Central memory CD8-positive, alpha-beta T cell (primary cell): Measurements from ENCODE around the gene RCN1.
"Not testable (repeated sequence)": the region's sequence is repeated elsewhere in the genome, so short reads cannot be mapped to it uniquely, and the experiment has no call there.

ENCODE experiments used
- ATAC-seq: fragments of 150-1000 bp; cut with Tn5 transposase; replicated peaks from 2 replicates; pipeline ENCODE4 v1.10.0; 2022; ENCODE audit warnings: mild to moderate bottlenecking, moderate FRiP score, moderate number of reproducible peaks; ENCODE audit not compliant: poor library complexity, severe bottlenecking; ENCODE audit errors: extremely low read depth
- DNase-seq, 2 donors: peaks; one replicate each; pipeline ENCODE4 v3.0.0; 2021; ENCODE audit warnings: low spot score in 2 of 2
- H3K27ac Mint-ChIP-seq: one replicate; pipeline ENCODE4 v1.8.0; 2022; ENCODE audit warnings: low read depth, mild to moderate bottlenecking, moderate library complexity, mixed read lengths
- H3K27me3 Mint-ChIP-seq: one replicate; pipeline ENCODE4 v1.8.0; 2022; ENCODE audit warnings: mixed read lengths
- H3K36me3 Mint-ChIP-seq: one replicate; pipeline ENCODE4 v1.8.0; 2022; ENCODE audit warnings: mild to moderate bottlenecking, moderate library complexity, mixed read lengths; ENCODE audit not compliant: insufficient read depth
- H3K4me1 Mint-ChIP-seq: one replicate; pipeline ENCODE4 v1.8.0; 2022; ENCODE audit warnings: mixed read lengths
- H3K4me3 Mint-ChIP-seq: one replicate; pipeline ENCODE4 v1.8.0; 2022; ENCODE audit warnings: mild to moderate bottlenecking, moderate library complexity, mixed read lengths
- H3K9me3 Mint-ChIP-seq: one replicate; pipeline ENCODE4 v1.8.0; 2022; ENCODE audit warnings: mixed read lengths

The RCN1 gene

GRCh38 chr11:32082346-32082986 lies 8.4 kb upstream of the RCN1 start:
- Mint-ChIP-seq H3K27ac (no peak overlapping the region), H3K9me3 (no peaks in the 10 kb centered on the region), H3K27me3 (peaks cover 10% of the 10 kb centered on the region), H3K4me3 (no peak overlapping the region), H3K4me1 (no peaks in the 10 kb centered on the region), H3K36me3 (no peaks in the 10 kb centered on the region)
- no peak for ATAC-seq
- no peak for DNase-seq

- no peak for ATAC-seq
- Mint-ChIP-seq H3K4me3 (no peak overlapping the region), H3K9me3 (no peaks in the 10 kb centered on the region), H3K4me1 (peaks cover 12% of the 10 kb centered on the region), H3K36me3 (peaks cover 8% of the 10 kb centered on the region), H3K27ac (no peak overlapping the region), H3K27me3 (peaks cover 10% of the 10 kb centered on the region)
- DNase-seq: no peak
These were observed 3.3 kb upstream of the RCN1 start for GRCh38 chr11:32087597-32087996.

- no peak overlapping the region for H3K27ac Mint-ChIP-seq
- ATAC-seq: no peak
- H3K4me3 Mint-ChIP-seq: no peak overlapping the region
These were observed 2.5 kb upstream of the RCN1 start for GRCh38 chr11:32088117-32088941.

GRCh38 chr11:32092581-32093170 lies 1.8 kb downstream of the RCN1 start:
- H3K27ac Mint-ChIP-seq: peak overlapping the region; percentile 16
- peak overlapping the region; percentile 78 for H3K4me3 Mint-ChIP-seq
- peaks cover 13% of the 10 kb centered on the region for H3K36me3 Mint-ChIP-seq
- DNase-seq: no peak
- no peaks in the 10 kb centered on the region for H3K9me3 Mint-ChIP-seq
- no peaks in the 10 kb centered on the region for H3K27me3 Mint-ChIP-seq
- H3K4me1 Mint-ChIP-seq: peaks cover 43% of the 10 kb centered on the region
- no peak for ATAC-seq

More at GRCh38 chr11:32088117-32088941, 2.5 kb upstream of the RCN1 start:
- peaks cover 19% of the 10 kb centered on the region for H3K4me1 Mint-ChIP-seq
- peaks cover 10% of the 10 kb centered on the region for H3K27me3 Mint-ChIP-seq
- peaks cover 9% of the 10 kb centered on the region for H3K36me3 Mint-ChIP-seq
- no peak for DNase-seq
- no peaks in the 10 kb centered on the region for H3K9me3 Mint-ChIP-seq

DNA sequence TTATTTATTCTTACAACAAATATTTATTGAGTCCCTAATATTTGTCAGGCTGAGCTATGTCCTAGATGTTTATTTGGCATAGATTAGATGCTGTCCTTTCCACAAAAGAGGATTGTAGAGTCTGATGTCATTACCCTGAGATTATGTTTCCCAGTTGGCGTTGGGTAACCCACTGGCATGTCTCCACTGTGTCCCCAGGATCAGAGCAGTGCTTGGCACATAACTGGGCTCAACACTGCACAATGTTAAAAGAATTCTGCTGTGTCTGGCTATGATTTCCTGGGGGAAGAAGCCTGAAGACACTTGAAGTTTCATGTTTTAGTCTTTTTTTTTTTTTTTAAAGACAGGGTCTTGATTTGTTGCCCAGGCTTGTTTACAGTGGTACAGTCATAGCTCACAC lies 4.0 kb downstream of the RCN1 start:
- no peak overlapping the region for H3K27ac Mint-ChIP-seq

DNA sequence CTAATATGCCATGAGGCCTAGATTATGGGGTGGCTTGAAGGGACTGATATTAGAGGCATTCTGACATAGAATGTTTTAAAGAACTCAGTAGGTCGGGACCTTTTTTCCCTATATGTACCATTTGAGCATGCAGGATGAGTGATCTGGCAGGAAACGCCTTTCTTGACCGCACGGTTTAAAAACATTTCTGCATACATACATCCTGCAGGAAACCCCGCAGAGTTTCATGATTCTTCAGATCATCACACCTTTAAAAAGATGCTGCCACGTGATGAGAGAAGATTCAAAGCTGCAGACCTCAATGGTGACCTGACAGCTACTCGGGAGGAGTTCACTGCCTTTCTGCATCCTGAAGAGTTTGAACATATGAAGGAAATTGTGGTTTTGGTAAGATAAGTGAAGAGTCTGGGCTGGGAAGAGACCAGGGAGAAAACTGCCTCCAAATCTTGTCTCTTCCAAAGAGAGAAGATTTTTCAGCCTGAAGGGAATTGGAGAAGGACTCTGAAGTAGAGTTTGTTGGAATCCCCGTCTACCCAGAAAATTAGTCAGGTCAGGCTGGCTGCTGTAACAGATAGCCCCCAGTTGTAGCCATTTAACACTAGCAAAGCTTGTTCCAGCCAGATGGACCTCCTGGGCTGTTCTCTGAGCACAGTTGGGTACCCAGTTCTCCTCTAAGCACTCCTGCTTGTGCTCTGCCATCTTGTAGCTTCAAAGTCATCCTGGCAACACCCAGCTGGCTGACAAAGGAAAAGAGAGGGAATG lies 7.4 kb downstream of the RCN1 start:
- Mint-ChIP-seq H3K27me3 (no peaks in the 10 kb centered on the region), H3K36me3 (peaks cover 30% of the 10 kb centered on the region)
- ATAC-seq: peak; percentile 47

More for the DNA sequence above, 4.0 kb downstream of the RCN1 start:
- no peaks in the 10 kb centered on the region for H3K27me3 Mint-ChIP-seq
- H3K4me3 Mint-ChIP-seq: no peak overlapping the region
- ATAC-seq (no peak), DNase-seq (no peak)
- H3K4me1 Mint-ChIP-seq: peaks cover 44% of the 10 kb centered on the region
- H3K9me3 Mint-ChIP-seq: no peaks in the 10 kb centered on the region
- H3K36me3 Mint-ChIP-seq: peaks cover 19% of the 10 kb centered on the region

GRCh38 chr11:32099516-32099915 lies 8.6 kb downstream of the RCN1 start:
- peaks cover 32% of the 10 kb centered on the region for H3K36me3 Mint-ChIP-seq
- no peaks in the 10 kb centered on the region for H3K9me3 Mint-ChIP-seq
- DNase-seq (no peak), ATAC-seq (no peak)
- H3K27me3 Mint-ChIP-seq: no peaks in the 10 kb centered on the region
- H3K27ac Mint-ChIP-seq: no peak overlapping the region
- peaks cover 23% of the 10 kb centered on the region for H3K4me1 Mint-ChIP-seq
- H3K4me3 Mint-ChIP-seq: no peak overlapping the region

More for the DNA sequence above, 7.4 kb downstream of the RCN1 start:
- no peak for DNase-seq
- no peaks in the 10 kb centered on the region for H3K9me3 Mint-ChIP-seq
- H3K4me3 Mint-ChIP-seq: no peak overlapping the region
- peaks cover 33% of the 10 kb centered on the region for H3K4me1 Mint-ChIP-seq
- H3K27ac Mint-ChIP-seq: peak overlapping the region; percentile 45

- Mint-ChIP-seq H3K27ac (no peak overlapping the region), H3K4me3 (no peak overlapping the region)
- DNase-seq: no peak
These were observed 9.6 kb downstream of the RCN1 start for GRCh38 chr11:32100495-32100894.

GRCh38 chr11:32101791-32102190 lies 10.9 kb downstream of the RCN1 start:
- H3K36me3 Mint-ChIP-seq: peaks cover 32% of the 10 kb centered on the region
- DNase-seq: no peak
- no peaks in the 10 kb centered on the region for H3K9me3 Mint-ChIP-seq
- H3K4me3 Mint-ChIP-seq: no peak overlapping the region
- no peak for ATAC-seq
- no peaks in the 10 kb centered on the region for H3K27me3 Mint-ChIP-seq
- H3K27ac Mint-ChIP-seq: peak overlapping the region; percentile 9
- H3K4me1 Mint-ChIP-seq: peaks cover 19% of the 10 kb centered on the region

More at GRCh38 chr11:32100495-32100894, 9.6 kb downstream of the RCN1 start:
- ATAC-seq: no peak
- Mint-ChIP-seq H3K27me3 (no peaks in the 10 kb centered on the region), H3K4me1 (peaks cover 21% of the 10 kb centered on the region), H3K36me3 (peaks cover 32% of the 10 kb centered on the region), H3K9me3 (no peaks in the 10 kb centered on the region)

- not testable (repeated sequence) for H3K27me3 Mint-ChIP-seq, H3K4me1 Mint-ChIP-seq, ATAC-seq, H3K9me3 Mint-ChIP-seq, H3K27ac Mint-ChIP-seq, H3K4me3 Mint-ChIP-seq, DNase-seq
- H3K36me3 Mint-ChIP-seq: peaks cover 27% of the 10 kb centered on the region
These were observed 12.3 kb downstream of the RCN1 start for GRCh38 chr11:32103121-32103719.

- H3K36me3 Mint-ChIP-seq: peaks cover 23% of the 10 kb centered on the region
- H3K4me3 Mint-ChIP-seq: no peak overlapping the region
- no peak for ATAC-seq
- DNase-seq: no peak
- H3K9me3 Mint-ChIP-seq: no peaks in the 10 kb centered on the region
- H3K27me3 Mint-ChIP-seq: no peaks in the 10 kb centered on the region
- H3K27ac Mint-ChIP-seq: no peak overlapping the region
- no peaks in the 10 kb centered on the region for H3K4me1 Mint-ChIP-seq
These were observed 13.1 kb downstream of the RCN1 start for GRCh38 chr11:32103941-32104340.
